IMR-90 (cell line): ENCODE data around the gene ZNF280B. TPM values are rescaled to one million over a fixed set of nuclear protein-coding genes. Genes with fewer than 3 reads are reported as not detected.

Experiments
- ATAC-seq: fragments of 200-7000 bp; cut with Tn5 transposase; 2 replicates; pipeline ENCODE4 v1.9.1; 2020; ENCODE audit warnings: low read depth, mild to moderate bottlenecking, moderate library complexity
- BruUV-seq: library from RNA; stranded (reverse); fragments of 400-500 nt; replicated peaks from 2 replicates; lab custom pipeline; 2021; lab: Mats Ljungman, UMichigan
- CTCF ChIA-PET: fragments of 300-600 bp; formaldehyde crosslinking; extraction: SDS; loops from one replicate; lab custom pipeline; 2021; ENCODE audit warnings: antibody characterized with exemption; lab: Yijun Ruan, JAX
- POLR2A ChIA-PET: fragments of 300-600 bp; sonication (Branson Sonifier 250); formaldehyde crosslinking; loops from one replicate; lab custom pipeline; 2022; ENCODE audit warnings: antibody characterized with exemption; ENCODE audit not compliant: unreplicated experiment; lab: Charles Lee
- DNase-seq: peaks from one replicate; pipeline ENCODE4 v3.0.0; 2013
- H2AFZ ChIP-seq: replicated peaks from 2 replicates; pipeline ENCODE3; 2013; ENCODE audit warnings: low read length, mild to moderate bottlenecking; ENCODE audit not compliant: poor library complexity
- H2AK5ac ChIP-seq: 2 replicates; pipeline ENCODE4 v1.6.1; 2013; ENCODE audit warnings: low read depth, low read length, inconsistent platforms
- H2AK9ac ChIP-seq: replicated peaks from 2 replicates; pipeline ENCODE3; 2013; ENCODE audit warnings: mild to moderate bottlenecking, low read depth, low read length, moderate library complexity; ENCODE audit not compliant: poor library complexity
- H2BK120ac ChIP-seq: 2 replicates; pipeline ENCODE4 v1.6.1; 2013; ENCODE audit warnings: low read depth, low read length, inconsistent platforms
- H2BK15ac ChIP-seq: 3 replicates; pipeline ENCODE4 v1.6.1; 2013; ENCODE audit warnings: low read depth, low read length, inconsistent platforms
- H2BK20ac ChIP-seq: 2 replicates; pipeline ENCODE4 v1.6.1; 2013; ENCODE audit warnings: low read depth, mild to moderate bottlenecking, inconsistent platforms, low read length, moderate library complexity
- H2BK5ac ChIP-seq: 2 replicates; pipeline ENCODE4 v1.6.1; 2013; ENCODE audit warnings: mild to moderate bottlenecking, low read depth, low read length, inconsistent platforms; ENCODE audit not compliant: poor library complexity, severe bottlenecking
- H3K14ac ChIP-seq: replicated peaks from 2 replicates; pipeline ENCODE4 v1.6.1; 2013; ENCODE audit warnings: low read depth, low read length, inconsistent platforms
- H3K18ac ChIP-seq: 2 replicates; pipeline ENCODE4 v1.6.1; 2013; ENCODE audit warnings: low read depth, low read length, control low read depth
- H3K23ac ChIP-seq: 2 replicates; pipeline ENCODE4 v1.6.1; 2013; ENCODE audit warnings: low read depth, low read length, inconsistent platforms
- H3K27ac ChIP-seq: 2 replicates; pipeline ENCODE4 v1.5.1; 2013; ENCODE audit warnings: mild to moderate bottlenecking, control low read depth, low read length; ENCODE audit not compliant: insufficient read depth
- H3K27me3 ChIP-seq: 2 replicates; pipeline ENCODE4 v1.6.1; 2013; ENCODE audit warnings: low read length; ENCODE audit not compliant: control insufficient read depth, insufficient read depth
- H3K36me3 ChIP-seq: 2 replicates; pipeline ENCODE4 v1.6.1; 2013; ENCODE audit warnings: low read length, mixed read lengths; ENCODE audit not compliant: control insufficient read depth, insufficient read depth
- H3K4ac ChIP-seq: 2 replicates; pipeline ENCODE4 v1.6.1; 2013; ENCODE audit warnings: low read depth, low read length, inconsistent platforms
- H3K4me1 ChIP-seq: 2 replicates; pipeline ENCODE4 v1.6.1; 2013; ENCODE audit warnings: low read length, mixed read lengths; ENCODE audit not compliant: control insufficient read depth, insufficient read depth
- H3K4me2 ChIP-seq: 2 replicates; pipeline ENCODE4 v1.6.1; 2013; ENCODE audit warnings: low read depth, mild to moderate bottlenecking, control low read depth, low read length, moderate library complexity
- H3K4me3 ChIP-seq: 2 replicates; pipeline ENCODE4 v1.5.1; 2013; ENCODE audit warnings: low read depth, mild to moderate bottlenecking, control low read depth, low read length, moderate library complexity; ENCODE audit not compliant: insufficient read depth
- H3K56ac ChIP-seq: 2 replicates; pipeline ENCODE4 v1.6.1; 2013; ENCODE audit warnings: low read length, inconsistent platforms; ENCODE audit not compliant: insufficient read depth; ENCODE audit errors: extremely low read depth
- H3K79me1 ChIP-seq, 2 experiments: 2 replicates each; pipeline ENCODE4 v1.6.1; 2013; ENCODE audit warnings: low read length in 2 of 2, inconsistent platforms in 1 of 2, low read depth in 1 of 2
- H3K9ac ChIP-seq: 2 replicates; pipeline ENCODE4 v1.6.1; 2013; ENCODE audit warnings: low read depth, low read length, control low read depth
- H3K9me1 ChIP-seq: 2 replicates; pipeline ENCODE4 v1.6.1; 2013; ENCODE audit warnings: low read length, inconsistent platforms; ENCODE audit not compliant: insufficient read depth
- H3K9me3 ChIP-seq: 2 replicates; pipeline ENCODE4 v1.6.1; 2013; ENCODE audit warnings: low read length; ENCODE audit not compliant: control insufficient read depth, insufficient read depth
- H4K20me1 ChIP-seq: 2 replicates; pipeline ENCODE4 v1.6.1; 2013; ENCODE audit warnings: low read length, inconsistent platforms; ENCODE audit not compliant: insufficient read depth
- H4K5ac ChIP-seq: 2 replicates; pipeline ENCODE4 v1.6.1; 2013; ENCODE audit warnings: mild to moderate bottlenecking, low read depth, low read length, control low read depth
- H4K8ac ChIP-seq, 2 experiments: 2 replicates each; pipeline ENCODE4 v1.6.1; 2013; ENCODE audit warnings: low read depth in 2 of 2, low read length in 2 of 2, control low read depth in 1 of 2, inconsistent platforms in 1 of 2
- H4K91ac ChIP-seq: 2 replicates; pipeline ENCODE4 v1.6.1; 2013; ENCODE audit warnings: low read depth, low read length, inconsistent platforms; ENCODE audit not compliant: insufficient read depth
- BHLHE40 ChIP-seq: fragments of 150-350 bp; IDR thresholded peaks from 2 replicates; pipeline ENCODE4 v1.6.1; 2016; ENCODE audit warnings: mild to moderate bottlenecking, low read depth, low read length
- CEBPB ChIP-seq: IDR thresholded peaks from 2 replicates; pipeline ENCODE4 v1.6.1; 2012; ENCODE audit warnings: low read depth, low read length, improper control_type of control experiment
- CHD1 ChIP-seq: IDR thresholded peaks from 2 replicates; pipeline ENCODE4 v1.6.1; 2012; ENCODE audit warnings: low read depth, low read length, improper control_type of control experiment
- FOS ChIP-seq: fragments of 150-350 bp; IDR thresholded peaks from 2 replicates; pipeline ENCODE4 v1.6.1; 2016; ENCODE audit warnings: low read depth, low read length
- MAFK ChIP-seq: IDR thresholded peaks from 2 replicates; pipeline ENCODE4 v1.6.1; 2012; ENCODE audit warnings: low read depth, low read length, improper control_type of control experiment
- MAZ ChIP-seq: IDR thresholded peaks from 2 replicates; pipeline ENCODE4 v1.6.1; 2012; ENCODE audit warnings: low read depth, mild to moderate bottlenecking, low read length, improper control_type of control experiment, moderate library complexity, borderline replicate concordance
- MXI1 ChIP-seq: IDR thresholded peaks from 2 replicates; pipeline ENCODE4 v1.6.1; 2012; ENCODE audit warnings: low read depth, mild to moderate bottlenecking, low read length, moderate library complexity, borderline replicate concordance
- NFE2L2 ChIP-seq: fragments of 150-350 bp; IDR thresholded peaks from 2 replicates; pipeline ENCODE4 v1.6.1; 2016; ENCODE audit warnings: low read depth, mild to moderate bottlenecking, low read length
- POLR2A ChIP-seq: IDR thresholded peaks from 2 replicates; pipeline ENCODE4 v1.6.1; 2012; ENCODE audit warnings: mild to moderate bottlenecking, low read depth, low read length
- RAD21 ChIP-seq: IDR thresholded peaks from 2 replicates; pipeline ENCODE4 v1.6.1; 2012; ENCODE audit warnings: low read length, improper control_type of control experiment
- RCOR1 ChIP-seq: IDR thresholded peaks from 2 replicates; pipeline ENCODE4 v1.6.1; 2012; ENCODE audit warnings: mild to moderate bottlenecking, low read length, improper control_type of control experiment; ENCODE audit not compliant: insufficient replicate concordance
- RFX5 ChIP-seq: IDR thresholded peaks from 2 replicates; pipeline ENCODE4 v1.8.0; 2012; ENCODE audit warnings: low read depth, mild to moderate bottlenecking, low read length, moderate library complexity
- SMC3 ChIP-seq: fragments of 150-350 bp; IDR thresholded peaks from 2 replicates; pipeline ENCODE4 v1.6.1; 2016; ENCODE audit warnings: low read depth, mild to moderate bottlenecking, antibody characterized with exemption, low read length, moderate library complexity
- WGBS, 2 experiments: methylation state at CpG; one replicate each; pipeline versions ENCODE4 v1.1.5 to v1.1.7; 2013; ENCODE audit warnings: missing lambda C conversion rate in 2 of 2; ENCODE audit not compliant: insufficient read length in 1 of 2; ENCODE audit errors: extremely low coverage in 2 of 2; 5-methylcytosine and 5-hydroxymethylcytosine counted together
- dilution Hi-C: fragments of 300-500 bp; cut with HindIII; formaldehyde crosslinking; loops from one replicate; pipeline ENCODE4 v1.14.3; 2018; ENCODE audit warnings: low sequenced_read_pairs; ENCODE audit not compliant: unreplicated experiment
- in situ Hi-C: fragments of 300-500 bp; cut with MboI; formaldehyde crosslinking; loops from 3 replicates; pipeline ENCODE4 v1.14.3; 2019; ENCODE audit warnings: low sequenced_read_pairs, inconsistent platforms, mixed read lengths
- intact Hi-C: fragments of 100-400 bp; cut with micrococcal nuclease; formaldehyde crosslinking; loops from 2 replicates; pipeline ENCODE4 v1.10.0; 2022
- polyA plus RNA-seq, 3 experiments: library from polyadenylated mRNA; depleted of rRNA; stranded (reverse); fragments of >200 nt; gene quantifications; 2 replicates each; pipeline ENCODE4 v1.2.3, GENCODE V29; 2012; ENCODE audit warnings: low replicate concordance in 1 of 3
- total RNA-seq: library from RNA; depleted of rRNA; stranded (reverse); fragments of >200 nt; gene quantifications from 2 replicates; pipeline ENCODE4 v1.2.3, GENCODE V29; 2012
- TF ChIP-seq, protein P1 (sequence below): conservative IDR thresholded peaks from 2 replicates; pipeline ENCODE4 v1.5.1; 2012; ENCODE audit warnings: mild to moderate bottlenecking, low read depth, low read length, improper control_type of control experiment
- TF ChIP-seq, protein P2 (sequence below): fragments of 150-350 bp; IDR thresholded peaks from 2 replicates; pipeline ENCODE4 v1.6.1; 2017; ENCODE audit warnings: mild to moderate bottlenecking, antibody characterized with exemption, low read length, low read depth
- TF ChIP-seq, protein P3 (sequence below): fragments of 150-350 bp; IDR thresholded peaks from 2 replicates; pipeline ENCODE4 v1.6.1; 2016; ENCODE audit warnings: low read depth, mild to moderate bottlenecking, low read length, moderate library complexity, borderline replicate concordance

The ZNF280B gene
- total and polyA plus RNA-seq, 2 of the 4 experiments (the other 2 are of a cell fraction), result 0.65 to 1.4 TPM

DNA sequence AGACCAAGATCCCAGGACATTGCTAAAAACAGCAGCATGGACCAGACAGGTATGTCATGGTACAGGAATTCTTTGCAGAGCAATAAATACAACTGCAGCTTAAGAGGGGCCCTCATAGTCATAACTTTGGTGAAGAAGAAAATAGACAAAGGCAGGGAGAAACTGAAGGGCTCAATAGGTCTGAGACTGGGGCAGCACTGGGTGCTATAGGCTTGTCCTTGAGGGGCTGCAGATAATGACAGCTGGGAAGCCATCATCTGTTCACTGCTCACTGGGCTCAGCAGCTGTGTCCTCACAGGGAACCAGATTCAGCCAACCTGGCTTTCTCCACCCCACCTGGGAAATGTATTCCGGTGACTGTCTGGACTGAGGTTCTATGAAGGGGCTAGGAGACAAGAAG is 68.4 kb downstream of the ZNF280B start:
- H2BK15ac ChIP-seq, result no peak overlapping the region
- H4K5ac ChIP-seq, result no peak overlapping the region
- no peak overlapping the region for H3K27ac ChIP-seq
- no CpG with 5 or more reads among the region's 1 CpG for WGBS, 2 experiments
- H2AK9ac ChIP-seq, result no peak overlapping the region
- intact Hi-C loops, result no loop called here
- no peak overlapping the region for H3K9ac ChIP-seq
- no peaks in the 10 kb centered on the region for H4K20me1 ChIP-seq
- DNase-seq (no peak), ATAC-seq (no peak)
- H3K14ac ChIP-seq, result no peak overlapping the region
- H3K9me3 ChIP-seq, result no peaks in the 10 kb centered on the region
- no peaks in the 10 kb centered on the region for H3K79me1 ChIP-seq
- dilution Hi-C loops, result no loop called here
- H2AK5ac ChIP-seq, result no peak overlapping the region
- no peaks in the 10 kb centered on the region; the same call in 1 of the 2 replicates for H3K27me3 ChIP-seq
- H4K91ac ChIP-seq, result no peak overlapping the region
- in situ Hi-C loops, result no loop called here
- no peak overlapping the region for H4K8ac ChIP-seq
- no peak overlapping the region for H2BK120ac ChIP-seq
- H3K4me3 ChIP-seq, result no peak overlapping the region
- no peaks in the 10 kb centered on the region for H3K36me3 ChIP-seq
- TF ChIP-seq MXI1, result no peak
- no peak for TF ChIP-seq FOS
- TF ChIP-seq RFX5, result no peak
- TF ChIP-seq CHD1, result no peak
- TF ChIP-seq RCOR1, result no peak
- TF ChIP-seq, protein P1, sequence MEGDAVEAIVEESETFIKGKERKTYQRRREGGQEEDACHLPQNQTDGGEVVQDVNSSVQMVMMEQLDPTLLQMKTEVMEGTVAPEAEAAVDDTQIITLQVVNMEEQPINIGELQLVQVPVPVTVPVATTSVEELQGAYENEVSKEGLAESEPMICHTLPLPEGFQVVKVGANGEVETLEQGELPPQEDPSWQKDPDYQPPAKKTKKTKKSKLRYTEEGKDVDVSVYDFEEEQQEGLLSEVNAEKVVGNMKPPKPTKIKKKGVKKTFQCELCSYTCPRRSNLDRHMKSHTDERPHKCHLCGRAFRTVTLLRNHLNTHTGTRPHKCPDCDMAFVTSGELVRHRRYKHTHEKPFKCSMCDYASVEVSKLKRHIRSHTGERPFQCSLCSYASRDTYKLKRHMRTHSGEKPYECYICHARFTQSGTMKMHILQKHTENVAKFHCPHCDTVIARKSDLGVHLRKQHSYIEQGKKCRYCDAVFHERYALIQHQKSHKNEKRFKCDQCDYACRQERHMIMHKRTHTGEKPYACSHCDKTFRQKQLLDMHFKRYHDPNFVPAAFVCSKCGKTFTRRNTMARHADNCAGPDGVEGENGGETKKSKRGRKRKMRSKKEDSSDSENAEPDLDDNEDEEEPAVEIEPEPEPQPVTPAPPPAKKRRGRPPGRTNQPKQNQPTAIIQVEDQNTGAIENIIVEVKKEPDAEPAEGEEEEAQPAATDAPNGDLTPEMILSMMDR, result no peak
- no peak for TF ChIP-seq POLR2A
- TF ChIP-seq RAD21, result no peak
- TF ChIP-seq, protein P2, sequence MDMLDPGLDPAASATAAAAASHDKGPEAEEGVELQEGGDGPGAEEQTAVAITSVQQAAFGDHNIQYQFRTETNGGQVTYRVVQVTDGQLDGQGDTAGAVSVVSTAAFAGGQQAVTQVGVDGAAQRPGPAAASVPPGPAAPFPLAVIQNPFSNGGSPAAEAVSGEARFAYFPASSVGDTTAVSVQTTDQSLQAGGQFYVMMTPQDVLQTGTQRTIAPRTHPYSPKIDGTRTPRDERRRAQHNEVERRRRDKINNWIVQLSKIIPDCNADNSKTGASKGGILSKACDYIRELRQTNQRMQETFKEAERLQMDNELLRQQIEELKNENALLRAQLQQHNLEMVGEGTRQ, result no peak
- TF ChIP-seq SMC3, result no peak
- no peak for TF ChIP-seq NFE2L2
- no peak for TF ChIP-seq BHLHE40
- no peak for TF ChIP-seq MAFK
- no peak for TF ChIP-seq MAZ
- TF ChIP-seq, protein P3, sequence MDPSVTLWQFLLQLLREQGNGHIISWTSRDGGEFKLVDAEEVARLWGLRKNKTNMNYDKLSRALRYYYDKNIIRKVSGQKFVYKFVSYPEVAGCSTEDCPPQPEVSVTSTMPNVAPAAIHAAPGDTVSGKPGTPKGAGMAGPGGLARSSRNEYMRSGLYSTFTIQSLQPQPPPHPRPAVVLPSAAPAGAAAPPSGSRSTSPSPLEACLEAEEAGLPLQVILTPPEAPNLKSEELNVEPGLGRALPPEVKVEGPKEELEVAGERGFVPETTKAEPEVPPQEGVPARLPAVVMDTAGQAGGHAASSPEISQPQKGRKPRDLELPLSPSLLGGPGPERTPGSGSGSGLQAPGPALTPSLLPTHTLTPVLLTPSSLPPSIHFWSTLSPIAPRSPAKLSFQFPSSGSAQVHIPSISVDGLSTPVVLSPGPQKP, result no peak
- no peak for TF ChIP-seq CEBPB
- no peak overlapping the region for H2BK5ac ChIP-seq
- ChIA-PET POLR2A (no interaction called here), CTCF (no interaction called here)
- no peak overlapping the region for H3K18ac ChIP-seq
- no peak overlapping the region for H2AFZ ChIP-seq
- H3K56ac ChIP-seq, result no peak overlapping the region
- BruUV-seq, result no TSS peak
- H3K23ac ChIP-seq, result no peak overlapping the region
- no peak overlapping the region for H3K4ac ChIP-seq
- no peaks in the 10 kb centered on the region for H3K9me1 ChIP-seq
- no peak overlapping the region for H2BK20ac ChIP-seq
- no peaks in the 10 kb centered on the region for H3K4me1 ChIP-seq
- no peak overlapping the region for H3K4me2 ChIP-seq
